ENCODE data around the gene MED13L.
A peak's percentile ranks its signal among the peaks of the same experiment; 100 is the strongest.

MED13L gene

DNA sequence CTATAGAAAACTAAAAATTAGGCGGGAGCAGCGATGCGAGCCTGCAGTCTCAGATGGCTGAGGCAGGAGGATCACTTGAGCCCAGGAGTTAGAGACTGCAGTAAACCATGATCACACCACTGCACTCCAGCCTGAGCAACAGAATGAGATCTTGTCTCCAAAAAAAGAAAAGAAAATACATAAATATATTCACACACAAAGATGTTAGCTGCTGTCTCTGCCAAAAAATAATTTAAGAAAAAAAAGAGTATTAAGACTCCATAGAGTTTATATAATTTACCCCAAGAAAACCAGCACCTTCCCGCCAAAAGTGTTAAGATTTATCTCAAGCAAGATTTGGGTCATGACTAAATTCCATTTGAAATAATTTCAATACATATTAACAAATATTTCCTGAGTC is 102.6 kb downstream of the MED13L start:
- H3K9me3 ChIP-seq = no peaks in the 10 kb centered on the region
- H3K27me3 ChIP-seq (ENCODE audit: low read depth) = no peaks in the 10 kb centered on the region
- H3K36me3 ChIP-seq (replicated peaks) = no peaks in the 10 kb centered on the region
- H3K4me3 ChIP-seq = no peak overlapping the region
- peaks cover 6% of the 10 kb centered on the region; the same call in 1 of the 2 replicates for H3K4me1 ChIP-seq
- in situ Hi-C loops (cut with MboI; ENCODE audit: low sequenced_read_pairs) = no loop called here
- DNase-seq (ENCODE audit: low spot score in 2 of 2) = no peak

DNA sequence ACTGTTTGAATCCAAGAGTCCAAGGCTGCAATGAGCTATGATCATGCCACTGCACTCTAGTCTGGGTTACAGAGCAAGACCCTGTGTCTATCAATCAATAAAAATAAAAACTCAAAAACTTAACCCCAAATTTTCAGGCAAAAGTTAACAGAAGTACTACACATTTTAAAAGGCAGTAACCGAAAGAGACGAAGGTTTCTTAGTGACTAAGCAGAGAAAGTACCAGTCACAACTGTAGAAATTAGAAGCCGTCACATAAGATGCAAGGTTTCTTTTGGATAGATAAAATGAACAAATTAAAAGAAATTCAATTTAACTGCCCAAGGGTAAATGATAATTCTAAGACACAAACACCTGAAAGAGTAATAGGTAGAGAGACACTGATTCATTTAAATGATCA is 103.5 kb downstream of the MED13L start:
- Histone ChIP-seq H3K9me3 (no peaks in the 10 kb centered on the region), H3K27me3 (ENCODE audit: low read depth) (no peaks in the 10 kb centered on the region), H3K4me1 (peaks cover 6% of the 10 kb centered on the region; the same call in 1 of the 2 replicates), H3K36me3 (replicated peaks) (no peaks in the 10 kb centered on the region), H3K4me3 (no peak overlapping the region)
- DNase-seq (ENCODE audit: low spot score in 2 of 2) = no peak
- in situ Hi-C loops (cut with MboI; ENCODE audit: low sequenced_read_pairs) = no loop called here

- no peak for DNase-seq (ENCODE audit: low spot score in 2 of 2)
- no peaks in the 10 kb centered on the region for H3K36me3 ChIP-seq (replicated peaks)
- H3K9me3 ChIP-seq = no peaks in the 10 kb centered on the region
- peaks cover 6% of the 10 kb centered on the region; the same call in 1 of the 2 replicates for H3K4me1 ChIP-seq
- no peaks in the 10 kb centered on the region for H3K27me3 ChIP-seq (ENCODE audit: low read depth)
- no peak overlapping the region for H3K4me3 ChIP-seq
- in situ Hi-C loops (cut with MboI; ENCODE audit: low sequenced_read_pairs) = no loop called here
Observed at GRCh38 chr12:116172224-116172849, 105.2 kb downstream of the MED13L start.

GRCh38 chr12:116171549-116171948 is 105.9 kb downstream of the MED13L start:
- no peaks in the 10 kb centered on the region for H3K36me3 ChIP-seq (replicated peaks)
- H3K9me3 ChIP-seq = no peaks in the 10 kb centered on the region
- H3K4me3 ChIP-seq = no peak overlapping the region
- in situ Hi-C loops (cut with MboI; ENCODE audit: low sequenced_read_pairs) = no loop called here
- peaks cover 7% of the 10 kb centered on the region; the same call in 1 of the 2 replicates for H3K4me1 ChIP-seq
- no peak for DNase-seq (ENCODE audit: low spot score in 2 of 2)
- H3K27me3 ChIP-seq (ENCODE audit: low read depth) = no peaks in the 10 kb centered on the region

DNA sequence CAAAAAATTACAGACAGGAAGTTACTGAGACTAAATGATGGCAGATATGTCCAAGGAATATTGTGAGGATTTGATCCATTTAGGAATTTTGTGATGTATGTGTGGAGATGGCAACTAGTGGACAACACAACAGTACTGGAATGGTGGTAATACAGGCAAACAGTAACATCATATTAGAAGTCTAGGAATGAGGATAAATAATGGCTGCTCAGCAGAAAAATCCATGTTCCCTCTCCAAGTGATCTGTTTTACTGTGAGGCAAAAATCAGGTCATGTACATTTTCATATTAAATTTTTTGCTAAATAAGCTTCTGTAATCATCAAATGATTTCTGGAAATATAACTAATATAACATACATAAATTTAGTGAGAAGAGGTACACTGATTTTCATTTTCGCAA is 108.4 kb downstream of the MED13L start:
- H3K4me1 ChIP-seq = peaks cover 17% of the 10 kb centered on the region
- no peaks in the 10 kb centered on the region for H3K9me3 ChIP-seq
- H3K27me3 ChIP-seq (ENCODE audit: low read depth) = no peaks in the 10 kb centered on the region
- in situ Hi-C loops (cut with MboI; ENCODE audit: low sequenced_read_pairs) = no loop called here
- no peak for DNase-seq (ENCODE audit: low spot score in 2 of 2)
- no peak overlapping the region for H3K4me3 ChIP-seq
- no peaks in the 10 kb centered on the region for H3K36me3 ChIP-seq (replicated peaks)

DNA sequence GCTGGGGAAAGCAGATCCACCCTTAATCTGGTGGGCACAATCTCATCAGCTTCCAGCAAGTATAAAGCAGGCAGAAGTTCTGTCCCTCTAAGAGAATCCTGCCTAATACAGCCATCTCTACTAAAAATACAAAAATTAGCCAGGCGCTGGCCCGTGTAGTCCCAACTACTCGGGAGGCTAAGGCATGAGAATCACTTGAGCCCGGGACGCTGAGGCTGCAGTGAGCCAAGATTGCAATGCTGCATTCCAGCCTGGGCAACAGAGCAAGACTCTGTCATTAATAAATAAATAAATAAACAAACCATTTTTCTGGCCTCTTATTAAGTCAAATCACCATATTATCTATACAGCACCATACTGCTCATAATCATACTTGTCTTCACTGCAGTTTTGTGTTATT is 111.2 kb downstream of the MED13L start:
- Histone ChIP-seq H3K4me1 (peaks cover 30% of the 10 kb centered on the region), H3K27me3 (ENCODE audit: low read depth) (no peaks in the 10 kb centered on the region), H3K9me3 (no peaks in the 10 kb centered on the region), H3K4me3 (no peak overlapping the region), H3K36me3 (replicated peaks) (no peaks in the 10 kb centered on the region)
- no peak for DNase-seq (ENCODE audit: low spot score in 2 of 2)
- in situ Hi-C loops (cut with MboI; ENCODE audit: low sequenced_read_pairs) = no loop called here

DNA sequence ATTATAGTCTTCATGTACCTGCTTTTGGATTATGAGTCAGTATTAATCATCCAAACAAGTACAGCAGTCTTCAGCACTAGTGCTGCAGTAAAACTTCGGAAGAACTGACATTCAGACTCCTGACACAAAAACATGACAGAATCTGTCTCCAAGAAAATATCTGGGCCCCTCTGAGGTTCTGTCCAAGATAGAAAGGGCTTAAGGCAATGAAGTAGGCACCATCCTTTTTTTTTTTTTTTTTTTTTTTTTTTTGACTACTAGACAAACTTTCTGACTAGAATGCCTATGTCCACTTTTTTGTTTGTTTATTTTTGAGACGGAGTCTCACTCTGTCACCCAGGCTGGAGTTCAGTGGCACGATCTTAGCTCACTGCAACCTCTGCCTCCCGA is 112.5 kb downstream of the MED13L start:
- Histone ChIP-seq H3K4me1 (peaks cover 38% of the 10 kb centered on the region), H3K27me3 (ENCODE audit: low read depth) (no peaks in the 10 kb centered on the region), H3K9me3 (no peaks in the 10 kb centered on the region), H3K4me3 (no peak overlapping the region), H3K36me3 (replicated peaks) (no peaks in the 10 kb centered on the region)
- no peak for DNase-seq (ENCODE audit: low spot score in 2 of 2)
- in situ Hi-C loops (cut with MboI; ENCODE audit: low sequenced_read_pairs) = no loop called here

DNA sequence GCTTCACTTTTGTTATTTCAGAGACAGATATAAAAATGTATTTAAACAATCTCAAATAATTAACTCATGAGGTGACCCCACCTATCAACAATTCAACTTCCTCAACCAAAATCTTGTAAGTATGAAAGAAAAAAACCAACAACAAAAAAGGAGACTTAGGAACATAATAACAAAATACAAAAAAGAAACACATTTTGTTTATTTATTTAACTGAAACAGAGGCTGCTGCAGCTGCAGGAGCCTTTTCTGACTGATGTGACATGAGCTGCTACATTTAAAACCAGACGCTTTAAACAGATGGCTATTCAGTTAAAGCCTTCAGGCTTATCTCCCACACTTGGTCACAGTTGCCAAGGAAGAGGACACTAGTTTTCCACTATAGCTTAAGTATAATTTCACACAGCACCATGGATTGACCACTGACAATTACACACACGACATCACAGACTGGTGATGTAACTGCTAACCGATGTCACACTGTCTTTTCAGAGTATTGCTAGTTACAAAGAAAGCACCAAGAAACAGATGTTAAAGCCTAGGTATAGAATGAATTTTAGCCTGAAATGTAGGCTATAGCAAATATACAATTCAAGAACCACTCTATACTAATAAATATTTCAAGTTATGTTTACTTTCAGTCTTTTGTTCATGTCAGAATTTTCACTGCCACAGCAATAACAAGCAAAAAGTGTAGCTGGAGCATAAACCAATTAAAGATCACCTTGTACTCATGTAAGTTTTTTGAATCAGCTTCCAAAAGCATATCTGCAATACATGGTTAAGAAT is 113.0 kb downstream of the MED13L start:
- in situ Hi-C loops (cut with MboI; ENCODE audit: low sequenced_read_pairs) = no loop called here
- Histone ChIP-seq H3K36me3 (replicated peaks) (no peaks in the 10 kb centered on the region), H3K4me3 (no peak overlapping the region), H3K27me3 (ENCODE audit: low read depth) (no peaks in the 10 kb centered on the region), H3K9me3 (no peaks in the 10 kb centered on the region), H3K4me1 (peaks cover 44% of the 10 kb centered on the region)
- no peak for DNase-seq (ENCODE audit: low spot score in 2 of 2)

DNA sequence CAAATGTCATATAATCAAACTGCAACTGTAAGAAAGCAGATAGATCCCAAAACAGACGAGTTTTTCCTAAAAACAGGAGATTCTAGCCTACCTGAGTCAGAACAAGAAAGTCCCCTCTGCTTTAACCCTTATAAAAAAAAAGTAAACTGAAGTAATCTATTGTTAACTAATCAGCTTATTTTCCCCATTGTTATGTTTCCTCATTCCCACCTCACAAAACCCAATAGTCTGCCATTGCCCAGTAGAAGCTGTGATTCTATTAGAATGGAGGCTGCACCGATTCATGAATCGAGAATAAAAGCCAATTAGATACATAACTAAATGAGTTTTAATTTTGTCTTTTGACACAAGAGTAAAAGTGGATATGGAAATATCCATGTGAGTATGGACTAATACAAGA is 115.4 kb downstream of the MED13L start:
- no peaks in the 10 kb centered on the region for H3K9me3 ChIP-seq
- DNase-seq (ENCODE audit: low spot score in 2 of 2) = peak; percentile 29 to 87
- no peaks in the 10 kb centered on the region for H3K36me3 ChIP-seq (replicated peaks)
- no peaks in the 10 kb centered on the region for H3K27me3 ChIP-seq (ENCODE audit: low read depth)
- in situ Hi-C loops (cut with MboI; ENCODE audit: low sequenced_read_pairs) = no loop called here
- H3K4me3 ChIP-seq = no peak overlapping the region
- H3K4me1 ChIP-seq = peaks cover 63% of the 10 kb centered on the region

- Histone ChIP-seq H3K4me3 (no peak overlapping the region), H3K27me3 (ENCODE audit: low read depth) (no peaks in the 10 kb centered on the region), H3K4me1 (peaks cover 63% of the 10 kb centered on the region), H3K36me3 (replicated peaks) (no peaks in the 10 kb centered on the region), H3K9me3 (no peaks in the 10 kb centered on the region)
- DNase-seq (ENCODE audit: low spot score in 2 of 2) = no peak
- in situ Hi-C loops (cut with MboI; ENCODE audit: low sequenced_read_pairs) = no loop called here
Observed at GRCh38 chr12:116161588-116161987, 115.9 kb downstream of the MED13L start.

GRCh38 chr12:116160883-116161458 is 116.5 kb downstream of the MED13L start:
- no peaks in the 10 kb centered on the region for H3K9me3 ChIP-seq
- DNase-seq (ENCODE audit: low spot score in 2 of 2) = no peak
- no peaks in the 10 kb centered on the region for H3K36me3 ChIP-seq (replicated peaks)
- H3K4me1 ChIP-seq = peaks cover 57% of the 10 kb centered on the region
- H3K4me3 ChIP-seq = no peak overlapping the region
- H3K27me3 ChIP-seq (ENCODE audit: low read depth) = no peaks in the 10 kb centered on the region
- in situ Hi-C loops (cut with MboI; ENCODE audit: low sequenced_read_pairs) = no loop called here

GRCh38 chr12:116160231-116160630 is 117.3 kb downstream of the MED13L start:
- Histone ChIP-seq H3K4me3 (no peak overlapping the region), H3K4me1 (peaks cover 62% of the 10 kb centered on the region), H3K9me3 (no peaks in the 10 kb centered on the region), H3K36me3 (replicated peaks) (no peaks in the 10 kb centered on the region), H3K27me3 (ENCODE audit: low read depth) (no peaks in the 10 kb centered on the region)
- in situ Hi-C loops (cut with MboI; ENCODE audit: low sequenced_read_pairs) = no loop called here
- DNase-seq (ENCODE audit: low spot score in 2 of 2) = no peak

GRCh38 chr12:116159593-116160200 is 117.8 kb downstream of the MED13L start:
- in situ Hi-C loops (cut with MboI; ENCODE audit: low sequenced_read_pairs) = no loop called here
- H3K36me3 ChIP-seq (replicated peaks) = no peaks in the 10 kb centered on the region
- H3K27me3 ChIP-seq (ENCODE audit: low read depth) = no peaks in the 10 kb centered on the region
- H3K9me3 ChIP-seq = no peaks in the 10 kb centered on the region
- H3K4me1 ChIP-seq = peaks cover 67% of the 10 kb centered on the region
- H3K4me3 ChIP-seq = no peak overlapping the region
- no peak for DNase-seq (ENCODE audit: low spot score in 2 of 2)

DNA sequence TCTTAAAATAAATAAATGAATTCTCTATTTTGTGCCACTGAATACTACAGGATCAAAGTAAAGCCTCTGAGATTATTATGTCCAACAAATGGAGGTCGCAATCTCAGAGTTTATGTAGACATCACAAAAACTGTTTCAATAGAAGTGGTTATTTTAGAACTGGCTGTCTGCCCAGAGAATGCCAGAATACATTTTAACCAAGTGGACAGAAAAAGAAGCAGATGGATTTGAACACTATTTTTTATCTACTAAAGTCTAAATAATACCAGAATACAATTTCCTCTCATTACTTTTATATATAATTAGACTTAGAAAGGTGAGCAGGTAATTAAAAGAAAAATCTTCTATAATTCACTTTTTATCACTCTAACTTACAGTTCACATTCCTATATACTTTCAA is 118.3 kb downstream of the MED13L start:
- no peaks in the 10 kb centered on the region for H3K9me3 ChIP-seq
- no peak overlapping the region for H3K4me3 ChIP-seq
- no peaks in the 10 kb centered on the region for H3K27me3 ChIP-seq (ENCODE audit: low read depth)
- no peaks in the 10 kb centered on the region for H3K36me3 ChIP-seq (replicated peaks)
- in situ Hi-C loops (cut with MboI; ENCODE audit: low sequenced_read_pairs) = no loop called here
- H3K4me1 ChIP-seq = peaks cover 70% of the 10 kb centered on the region
- peak in 1 of 2 experiments; percentile 59 for DNase-seq (ENCODE audit: low spot score in 2 of 2)
